Karpas-422 (cell line): ENCODE results near the gene MAGEB17. TPM values are rescaled to one million over a fixed set of nuclear protein-coding genes. Genes with fewer than 3 reads are reported as not detected.

Source experiments
- DNase-seq: peaks from one replicate; pipeline ENCODE4 v3.0.0-alpha.2; 2015
- H2AFZ ChIP-seq: fragments of 200-600 bp; sonication (generic); 2 replicates; pipeline ENCODE4 v1.6.1; 2014; ENCODE audit warnings: antibody characterized with exemption, low read length, mixed read lengths
- H3K27ac ChIP-seq: fragments of 200-600 bp; sonication (generic); 2 replicates; pipeline ENCODE4 v1.5.1; 2014; ENCODE audit warnings: mild to moderate bottlenecking, low read length, moderate library complexity
- H3K27me3 ChIP-seq: fragments of 200-600 bp; sonication (generic); 2 replicates; pipeline ENCODE4 v1.6.1; 2014; ENCODE audit warnings: low read length, mixed read lengths
- H3K36me3 ChIP-seq: fragments of 200-600 bp; sonication (generic); 2 replicates; pipeline ENCODE4 v1.6.1; 2014; ENCODE audit warnings: low read length, mixed read lengths; ENCODE audit not compliant: insufficient read depth
- H3K4me1 ChIP-seq: fragments of 200-600 bp; sonication (generic); 2 replicates; pipeline ENCODE4 v1.6.1; 2014; ENCODE audit warnings: mild to moderate bottlenecking, low read length, mixed read lengths
- H3K4me2 ChIP-seq: fragments of 200-600 bp; sonication (generic); 2 replicates; pipeline ENCODE4 v1.6.1; 2014; ENCODE audit warnings: low read length, low read depth, mild to moderate bottlenecking; ENCODE audit not compliant: poor library complexity, severe bottlenecking
- H3K4me3 ChIP-seq: fragments of 200-600 bp; sonication (generic); 2 replicates; pipeline ENCODE4 v1.5.1; 2014; ENCODE audit warnings: mild to moderate bottlenecking, antibody characterized with exemption, low read length, mixed read lengths
- H3K79me2 ChIP-seq: fragments of 200-600 bp; sonication (generic); 2 replicates; pipeline ENCODE4 v1.6.1; 2014; ENCODE audit warnings: mild to moderate bottlenecking, low read length, mixed read lengths
- H3K9ac ChIP-seq: fragments of 200-600 bp; sonication (generic); 2 replicates; pipeline ENCODE4 v1.6.0; 2014; ENCODE audit warnings: low read length
- H3K9me2 ChIP-seq: fragments of 200-600 bp; sonication (generic), shearing (Covaris generic); replicated peaks from 2 replicates; pipeline ENCODE4 v1.6.0; 2014; ENCODE audit warnings: mild to moderate bottlenecking, low read length, moderate library complexity; ENCODE audit not compliant: insufficient read depth
- H3K9me3 ChIP-seq: fragments of 300-700, 200-600 bp; sonication (generic); 2 replicates; pipeline ENCODE4 v1.6.1; 2014; ENCODE audit warnings: low read length, mixed read lengths
- H4K20me1 ChIP-seq: fragments of 200-600 bp; sonication (generic); 2 replicates; pipeline ENCODE4 v1.6.1; 2014; ENCODE audit warnings: mild to moderate bottlenecking, antibody characterized with exemption, low read length, low read depth; ENCODE audit not compliant: insufficient read depth
- total RNA-seq: library from RNA; depleted of rRNA; stranded (reverse); fragments of >200 nt; shearing (Covaris generic); gene quantifications from 2 replicates; pipeline ENCODE4 v1.2.3, GENCODE V29; 2014; ENCODE audit warnings: low replicate concordance

The MAGEB17 gene
- total RNA-seq, 1 experiment from 2014 or later: not detected

DNA sequence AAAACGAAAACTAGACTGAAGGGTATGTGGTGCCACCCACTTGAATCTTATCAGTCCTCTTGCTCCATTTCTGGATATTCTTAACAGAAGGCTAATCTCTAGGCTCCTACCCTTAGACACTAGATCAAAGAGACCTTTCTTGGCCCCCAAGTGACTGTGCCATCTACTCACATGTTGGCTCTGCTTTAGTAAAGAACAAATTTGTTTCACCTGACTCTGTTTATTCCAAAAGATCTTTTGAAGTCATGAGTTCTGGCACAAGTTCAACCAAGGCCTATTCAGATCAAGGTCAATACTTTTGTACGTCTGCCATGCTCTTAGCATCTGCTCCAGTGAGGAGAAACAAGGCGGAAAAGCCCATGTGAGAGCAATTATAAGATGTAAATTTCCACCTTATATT is 37.3 kb downstream of the MAGEB17 start:
- Histone ChIP-seq H3K9me2 (no peaks in the 10 kb centered on the region), H3K9ac (no peak overlapping the region), H3K9me3 (no peaks in the 10 kb centered on the region), H3K27ac (no peak overlapping the region), H3K4me2 (no peak overlapping the region), H4K20me1 (no peaks in the 10 kb centered on the region), H3K36me3 (no peaks in the 10 kb centered on the region), H3K79me2 (no peaks in the 10 kb centered on the region), H2AFZ (no peak overlapping the region), H3K4me1 (no peaks in the 10 kb centered on the region), H3K27me3 (no peaks in the 10 kb centered on the region), H3K4me3 (no peak overlapping the region)
- no peak for DNase-seq

DNA sequence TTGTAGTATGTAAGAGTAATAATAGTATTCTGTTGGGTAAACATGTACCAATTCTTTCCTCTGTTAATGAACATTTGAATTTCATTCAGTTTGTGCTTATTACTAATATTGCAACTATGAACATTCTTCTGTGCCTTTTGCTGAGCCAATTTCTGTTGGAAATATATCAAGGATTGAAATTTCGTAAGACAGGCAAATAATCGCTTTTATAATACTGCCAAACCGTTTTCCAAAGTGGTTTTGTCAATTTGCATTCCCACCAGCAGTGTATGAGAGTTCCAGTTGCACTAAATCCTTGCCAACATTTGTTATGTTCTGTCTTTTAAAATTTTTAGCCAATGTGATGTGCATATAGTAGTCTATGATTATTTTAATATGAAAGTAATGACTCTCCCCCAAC is 38.6 kb downstream of the MAGEB17 start:
- no peak overlapping the region for H3K9ac ChIP-seq
- H2AFZ ChIP-seq: no peak overlapping the region
- no peaks in the 10 kb centered on the region for H3K79me2 ChIP-seq
- H3K9me2 ChIP-seq: no peaks in the 10 kb centered on the region
- H3K4me1 ChIP-seq: no peaks in the 10 kb centered on the region
- DNase-seq: no peak
- no peaks in the 10 kb centered on the region for H3K36me3 ChIP-seq
- no peak overlapping the region for H3K4me3 ChIP-seq
- no peak overlapping the region for H3K4me2 ChIP-seq
- no peaks in the 10 kb centered on the region for H3K27me3 ChIP-seq
- H3K27ac ChIP-seq: no peak overlapping the region
- H4K20me1 ChIP-seq: no peaks in the 10 kb centered on the region
- H3K9me3 ChIP-seq: no peaks in the 10 kb centered on the region

GRCh38 chrX:16207634-16208033 is 40.4 kb downstream of the MAGEB17 start:
- Histone ChIP-seq H3K27me3 (no peaks in the 10 kb centered on the region), H3K27ac (no peak overlapping the region), H3K9ac (no peak overlapping the region), H4K20me1 (no peaks in the 10 kb centered on the region), H3K79me2 (no peaks in the 10 kb centered on the region), H3K9me3 (no peaks in the 10 kb centered on the region), H2AFZ (no peak overlapping the region), H3K36me3 (no peaks in the 10 kb centered on the region), H3K9me2 (no peaks in the 10 kb centered on the region), H3K4me2 (no peak overlapping the region), H3K4me3 (no peak overlapping the region), H3K4me1 (no peaks in the 10 kb centered on the region)
- DNase-seq: no peak

DNA sequence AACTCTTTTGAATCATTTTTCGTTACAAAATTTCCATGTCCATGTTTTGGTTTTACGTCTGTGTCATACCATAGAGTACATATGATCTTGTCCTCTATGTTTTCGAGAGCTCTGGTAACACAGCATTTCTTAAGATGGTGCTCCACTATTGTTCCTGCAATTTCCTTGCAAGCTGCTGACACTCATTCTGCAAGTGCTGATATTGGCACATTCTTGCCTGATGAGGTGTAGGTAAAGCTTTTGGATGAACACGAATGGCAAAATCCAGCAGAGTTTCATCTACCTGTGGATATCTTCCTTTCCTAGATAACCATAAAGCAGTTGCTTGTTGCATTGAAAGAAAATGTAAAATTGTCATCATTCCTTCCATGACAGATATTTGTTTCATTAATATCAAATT is 41.3 kb downstream of the MAGEB17 start:
- Histone ChIP-seq H3K9ac (no peak overlapping the region), H3K27ac (no peak overlapping the region), H3K79me2 (no peaks in the 10 kb centered on the region), H3K4me2 (no peak overlapping the region), H3K9me2 (no peaks in the 10 kb centered on the region), H3K4me1 (no peaks in the 10 kb centered on the region), H3K9me3 (no peaks in the 10 kb centered on the region), H4K20me1 (no peaks in the 10 kb centered on the region), H3K4me3 (no peak overlapping the region), H2AFZ (no peak overlapping the region), H3K36me3 (no peaks in the 10 kb centered on the region), H3K27me3 (no peaks in the 10 kb centered on the region)
- no peak for DNase-seq

DNA sequence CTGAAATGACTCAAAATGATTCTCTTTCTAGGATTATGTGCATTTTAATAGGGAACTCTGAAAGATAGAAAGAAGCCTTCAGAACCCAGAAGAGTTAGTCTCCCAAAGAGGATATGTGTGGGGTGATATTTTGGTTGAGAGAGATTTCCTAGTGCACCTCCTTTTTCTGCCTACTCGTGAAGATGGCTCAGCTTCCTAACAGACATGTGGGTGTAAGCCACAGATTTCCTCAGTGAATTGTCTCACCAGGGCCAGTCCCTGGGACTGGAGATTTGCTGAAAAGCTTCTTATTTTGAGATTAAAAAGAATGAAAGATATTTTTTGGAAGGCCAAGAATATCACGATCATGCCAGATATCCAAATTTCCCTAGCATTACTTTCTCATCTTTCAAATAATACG is 42.8 kb downstream of the MAGEB17 start:
- no peak overlapping the region for H3K4me2 ChIP-seq
- DNase-seq: no peak
- no peaks in the 10 kb centered on the region for H3K79me2 ChIP-seq
- H3K9ac ChIP-seq: no peak overlapping the region
- H3K36me3 ChIP-seq: no peaks in the 10 kb centered on the region
- no peaks in the 10 kb centered on the region for H3K9me3 ChIP-seq
- H4K20me1 ChIP-seq: no peaks in the 10 kb centered on the region
- H3K27ac ChIP-seq: no peak overlapping the region
- H3K4me3 ChIP-seq: no peak overlapping the region
- H2AFZ ChIP-seq: no peak overlapping the region
- no peaks in the 10 kb centered on the region for H3K4me1 ChIP-seq
- H3K9me2 ChIP-seq: no peaks in the 10 kb centered on the region
- no peaks in the 10 kb centered on the region for H3K27me3 ChIP-seq

GRCh38 chrX:16212024-16212423 is 44.7 kb downstream of the MAGEB17 start:
- no peaks in the 10 kb centered on the region for H3K79me2 ChIP-seq
- no peak overlapping the region for H2AFZ ChIP-seq
- no peaks in the 10 kb centered on the region for H3K9me2 ChIP-seq
- H3K9ac ChIP-seq: no peak overlapping the region
- no peaks in the 10 kb centered on the region for H3K36me3 ChIP-seq
- no peaks in the 10 kb centered on the region for H4K20me1 ChIP-seq
- no peaks in the 10 kb centered on the region for H3K27me3 ChIP-seq
- no peaks in the 10 kb centered on the region for H3K4me1 ChIP-seq
- no peak for DNase-seq
- no peaks in the 10 kb centered on the region for H3K9me3 ChIP-seq
- no peak overlapping the region for H3K4me2 ChIP-seq
- H3K4me3 ChIP-seq: no peak overlapping the region
- no peak overlapping the region for H3K27ac ChIP-seq

DNA sequence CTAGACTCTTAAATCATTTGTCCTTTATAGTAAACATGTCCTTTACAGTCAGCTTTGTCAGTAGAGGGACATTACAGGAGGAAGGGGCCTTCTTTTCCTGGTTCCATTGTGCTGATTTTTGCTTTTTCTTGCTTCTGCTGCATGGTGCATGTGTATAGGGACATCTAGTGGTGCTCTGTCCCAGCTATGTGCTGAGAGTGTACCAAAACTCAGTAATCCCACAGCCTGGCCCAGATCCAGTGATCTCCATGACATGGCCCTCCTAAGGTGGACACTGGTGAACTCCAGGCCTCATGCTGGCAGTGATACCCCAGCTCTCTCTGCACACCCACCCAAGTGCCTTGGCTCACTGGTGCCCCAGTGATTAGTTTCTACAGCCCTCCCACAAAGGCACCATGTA is 45.2 kb downstream of the MAGEB17 start:
- Histone ChIP-seq H3K4me3 (no peak overlapping the region), H4K20me1 (no peaks in the 10 kb centered on the region), H3K27me3 (no peaks in the 10 kb centered on the region), H3K4me1 (no peaks in the 10 kb centered on the region), H3K4me2 (no peak overlapping the region), H3K9ac (no peak overlapping the region), H3K9me3 (no peaks in the 10 kb centered on the region), H3K79me2 (no peaks in the 10 kb centered on the region), H3K27ac (no peak overlapping the region), H3K36me3 (no peaks in the 10 kb centered on the region), H3K9me2 (no peaks in the 10 kb centered on the region), H2AFZ (no peak overlapping the region)
- peak; percentile 59 for DNase-seq

DNA sequence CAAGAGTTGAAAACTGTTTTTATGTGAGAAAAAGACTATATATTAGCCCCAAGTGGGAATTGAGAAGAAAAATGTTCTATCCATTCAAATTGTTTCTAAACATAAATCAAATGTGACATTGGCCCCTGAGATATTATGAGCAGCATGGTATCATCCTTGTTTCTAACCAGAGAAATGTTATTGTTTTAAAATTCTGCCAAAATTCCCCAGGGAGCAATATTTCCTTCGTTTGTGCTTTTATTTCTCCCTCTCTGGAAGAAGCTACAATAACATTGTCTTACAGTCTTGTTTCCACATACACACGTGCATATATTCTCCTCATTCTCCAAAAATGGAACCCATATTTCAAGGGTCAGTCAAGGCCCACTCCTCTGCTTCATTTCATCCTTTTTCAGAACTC is 46.7 kb downstream of the MAGEB17 start:
- no peak overlapping the region for H3K4me3 ChIP-seq
- H3K4me2 ChIP-seq: no peak overlapping the region
- DNase-seq: no peak
- no peak overlapping the region for H2AFZ ChIP-seq
- H4K20me1 ChIP-seq: no peaks in the 10 kb centered on the region
- H3K9ac ChIP-seq: no peak overlapping the region
- no peaks in the 10 kb centered on the region for H3K9me2 ChIP-seq
- H3K36me3 ChIP-seq: no peaks in the 10 kb centered on the region
- no peaks in the 10 kb centered on the region for H3K4me1 ChIP-seq
- no peaks in the 10 kb centered on the region for H3K9me3 ChIP-seq
- H3K79me2 ChIP-seq: no peaks in the 10 kb centered on the region
- no peak overlapping the region for H3K27ac ChIP-seq
- H3K27me3 ChIP-seq: no peaks in the 10 kb centered on the region

DNA sequence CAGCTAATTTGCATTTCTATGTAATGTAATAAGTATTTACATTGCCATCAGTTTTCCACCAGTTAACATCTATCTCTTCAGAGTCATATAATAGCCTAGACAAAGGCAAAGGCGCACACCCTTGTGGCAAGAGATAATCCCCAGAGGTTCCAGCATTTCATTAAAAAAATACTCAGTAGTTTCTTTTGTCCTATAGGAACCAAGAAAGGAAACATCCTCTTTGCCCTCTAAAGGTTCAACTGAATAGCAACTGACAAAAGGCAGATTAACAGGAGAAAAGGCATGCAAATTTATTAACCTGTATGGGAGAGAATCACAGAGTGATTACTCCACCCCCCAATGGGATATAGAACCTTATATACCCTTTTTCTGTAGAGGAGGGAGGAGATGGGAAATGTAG is 48.4 kb downstream of the MAGEB17 start:
- H3K9me3 ChIP-seq: no peaks in the 10 kb centered on the region
- no peak overlapping the region for H3K27ac ChIP-seq
- no peaks in the 10 kb centered on the region for H3K4me1 ChIP-seq
- H3K4me3 ChIP-seq: no peak overlapping the region
- H3K36me3 ChIP-seq: no peaks in the 10 kb centered on the region
- no peaks in the 10 kb centered on the region for H4K20me1 ChIP-seq
- no peak overlapping the region for H3K9ac ChIP-seq
- no peaks in the 10 kb centered on the region for H3K27me3 ChIP-seq
- no peaks in the 10 kb centered on the region for H3K79me2 ChIP-seq
- DNase-seq: no peak
- H3K4me2 ChIP-seq: no peak overlapping the region
- H3K9me2 ChIP-seq: no peaks in the 10 kb centered on the region
- H2AFZ ChIP-seq: no peak overlapping the region
